GM13976 (cell line): ENCODE data around the gene TM2D3.

ENCODE experiments used
- DNase-seq: peaks from one replicate; pipeline ENCODE4 v3.0.0; 2012; ENCODE audit warnings: low spot score
- in situ Hi-C: fragments of 300-500 bp; cut with MboI; formaldehyde crosslinking; loops from one replicate; pipeline ENCODE4 v1.12.0; 2022; ENCODE audit warnings: low sequenced_read_pairs, mixed read lengths, inconsistent platforms; ENCODE audit not compliant: unreplicated experiment
- TF ChIP-seq, protein P1 (sequence below): IDR thresholded peaks from 2 replicates; pipeline ENCODE4 v1.5.1; 2012; ENCODE audit warnings: borderline replicate concordance, mild to moderate bottlenecking; ENCODE audit not compliant: insufficient read depth; ENCODE audit errors: extremely low read depth, missing control alignments, control extremely low read depth

The TM2D3 gene

DNA sequence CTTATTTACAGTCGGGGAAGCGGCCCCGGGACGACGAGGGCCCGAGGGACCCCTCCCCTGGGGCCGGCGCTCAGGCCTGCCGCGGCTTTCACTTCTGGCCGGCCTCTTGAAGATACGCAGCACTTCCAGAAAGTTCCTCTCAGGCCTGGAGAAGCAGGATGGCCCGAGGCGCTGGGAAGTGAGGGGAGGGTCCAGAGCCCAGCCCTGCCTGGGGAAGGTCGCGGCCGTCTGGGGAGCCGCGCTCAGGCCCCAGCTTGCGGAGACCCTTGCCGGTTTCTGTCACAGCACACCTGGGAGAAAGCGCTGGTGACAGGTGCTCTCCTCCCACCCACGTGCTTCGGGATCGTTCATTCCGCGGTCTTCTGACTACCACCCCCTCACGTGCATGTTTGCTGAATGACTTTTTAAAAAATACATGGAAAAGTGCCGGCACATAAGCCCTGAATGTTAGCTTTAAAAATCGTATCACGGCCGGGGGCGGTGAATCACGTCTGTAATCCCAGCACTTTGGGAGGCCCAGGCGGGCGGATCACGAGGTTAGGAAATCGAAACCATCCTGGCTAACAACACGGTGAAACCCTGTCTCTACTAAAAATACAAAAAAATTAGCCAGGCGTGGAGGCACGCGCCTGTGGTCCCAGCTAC lies 727 bp upstream of the TM2D3 start:
- in situ Hi-C loops = no loop called here
- TF ChIP-seq, protein P1, sequence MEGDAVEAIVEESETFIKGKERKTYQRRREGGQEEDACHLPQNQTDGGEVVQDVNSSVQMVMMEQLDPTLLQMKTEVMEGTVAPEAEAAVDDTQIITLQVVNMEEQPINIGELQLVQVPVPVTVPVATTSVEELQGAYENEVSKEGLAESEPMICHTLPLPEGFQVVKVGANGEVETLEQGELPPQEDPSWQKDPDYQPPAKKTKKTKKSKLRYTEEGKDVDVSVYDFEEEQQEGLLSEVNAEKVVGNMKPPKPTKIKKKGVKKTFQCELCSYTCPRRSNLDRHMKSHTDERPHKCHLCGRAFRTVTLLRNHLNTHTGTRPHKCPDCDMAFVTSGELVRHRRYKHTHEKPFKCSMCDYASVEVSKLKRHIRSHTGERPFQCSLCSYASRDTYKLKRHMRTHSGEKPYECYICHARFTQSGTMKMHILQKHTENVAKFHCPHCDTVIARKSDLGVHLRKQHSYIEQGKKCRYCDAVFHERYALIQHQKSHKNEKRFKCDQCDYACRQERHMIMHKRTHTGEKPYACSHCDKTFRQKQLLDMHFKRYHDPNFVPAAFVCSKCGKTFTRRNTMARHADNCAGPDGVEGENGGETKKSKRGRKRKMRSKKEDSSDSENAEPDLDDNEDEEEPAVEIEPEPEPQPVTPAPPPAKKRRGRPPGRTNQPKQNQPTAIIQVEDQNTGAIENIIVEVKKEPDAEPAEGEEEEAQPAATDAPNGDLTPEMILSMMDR = no peak
- no peak for DNase-seq

DNA sequence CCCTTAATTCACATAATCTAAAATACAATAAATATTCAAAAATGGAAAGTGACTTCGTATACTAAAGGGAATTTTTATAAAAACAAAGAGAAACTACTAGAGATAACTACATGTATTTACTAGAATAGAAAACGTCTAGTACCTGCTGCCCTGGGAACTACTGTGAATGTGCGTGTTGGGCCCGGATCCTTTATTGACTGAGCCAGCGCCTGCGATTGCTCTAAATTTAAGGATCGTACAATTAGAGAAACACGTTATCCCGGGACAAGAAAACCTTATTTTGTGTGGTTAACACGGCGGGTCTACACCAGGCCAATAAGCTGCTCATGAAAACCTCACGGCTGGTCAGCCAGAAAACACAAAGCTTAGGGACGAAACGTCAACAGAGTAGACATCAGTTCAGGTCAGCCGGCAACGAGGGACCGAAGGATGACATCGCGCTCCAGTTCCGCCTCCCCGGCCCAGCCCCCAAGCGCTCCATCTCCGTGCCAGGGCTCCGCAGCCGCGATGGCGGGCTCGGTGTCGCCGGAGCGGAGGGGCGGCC lies 555 bp downstream of the TM2D3 start:
- TF ChIP-seq, protein P1 = no peak
- DNase-seq = no peak
- in situ Hi-C loops = no loop called here

DNA sequence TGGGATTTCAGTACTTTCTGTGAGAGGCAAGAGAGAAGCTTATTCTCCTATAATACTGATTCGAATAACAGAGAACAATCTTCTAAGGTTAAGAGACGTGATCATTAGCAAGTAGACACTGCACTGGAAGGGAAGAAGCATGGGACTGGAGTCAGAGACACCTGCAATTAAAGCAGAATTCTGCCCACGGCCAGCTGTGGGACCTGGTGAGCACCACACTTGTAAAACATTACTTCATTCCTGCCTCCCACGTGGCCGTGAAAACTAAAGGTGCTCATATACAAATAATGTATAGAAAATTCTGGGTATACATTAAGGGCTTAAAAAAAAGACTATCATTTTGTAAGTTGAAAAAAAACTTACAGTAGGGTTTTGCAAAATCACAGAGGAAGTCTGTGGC lies 2.0 kb downstream of the TM2D3 start:
- TF ChIP-seq, protein P1 = no peak
- in situ Hi-C loops = no loop called here
- DNase-seq = no peak

DNA sequence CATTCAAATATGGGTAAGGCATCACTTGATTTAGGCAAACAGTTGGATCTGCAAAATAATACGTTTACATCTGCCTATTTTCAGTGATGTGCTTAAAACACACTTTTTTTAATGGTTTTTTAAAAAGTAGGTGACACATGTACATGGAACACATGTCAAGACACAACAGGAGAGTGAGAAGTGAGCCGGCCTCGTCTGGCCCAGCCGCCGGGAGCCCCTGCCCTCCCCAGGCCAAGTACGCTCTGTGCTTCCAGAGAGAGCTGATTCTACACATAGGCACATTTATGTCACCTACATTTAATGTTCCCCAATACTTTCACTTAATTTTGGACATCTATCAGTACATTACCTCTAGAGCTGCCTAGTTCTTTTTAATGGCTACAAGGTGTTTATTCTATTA lies 3.8 kb downstream of the TM2D3 start:
- DNase-seq = no peak
- in situ Hi-C loops = no loop called here
- TF ChIP-seq, protein P1 = no peak

DNA sequence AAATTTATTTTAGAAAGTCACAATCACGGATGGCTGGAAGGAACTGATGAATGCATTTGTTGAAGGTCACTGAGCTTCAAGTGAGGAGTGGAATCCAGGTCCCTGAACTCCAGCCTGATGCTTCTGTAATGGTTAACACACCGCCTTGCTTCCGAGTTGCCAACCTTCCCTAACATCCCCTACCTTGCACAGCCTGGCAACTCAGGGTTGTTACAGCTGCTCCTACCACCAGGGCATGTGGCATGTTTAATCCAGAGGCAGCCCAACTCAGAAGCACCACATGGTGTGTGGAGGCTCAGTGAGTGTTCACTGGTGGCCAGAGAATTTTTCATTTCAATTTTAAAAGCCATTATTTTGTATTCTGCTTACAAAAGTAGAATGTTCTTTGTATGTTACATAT lies 4.9 kb downstream of the TM2D3 start:
- no peak for DNase-seq
- TF ChIP-seq, protein P1 = no peak
- in situ Hi-C loops = no loop called here

DNA sequence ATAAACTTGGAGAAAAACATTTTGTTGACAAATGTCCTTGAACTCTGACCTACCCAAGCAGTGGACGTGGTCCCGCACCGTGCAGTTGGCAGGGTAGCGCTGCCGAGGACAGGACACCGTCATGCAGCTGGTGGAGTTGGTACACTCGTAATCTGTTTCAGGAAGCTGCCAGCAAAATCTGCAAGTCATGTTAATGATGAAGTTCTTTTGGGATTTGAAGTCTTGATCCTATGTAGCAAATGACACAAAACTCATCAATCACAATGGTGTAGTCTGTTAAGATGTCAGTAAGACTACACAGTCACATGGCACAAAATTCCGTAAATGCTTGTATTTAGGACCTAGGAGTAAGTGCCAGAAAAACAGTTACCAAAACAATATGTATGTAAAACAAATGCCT lies 5.5 kb downstream of the TM2D3 start:
- TF ChIP-seq, protein P1 = no peak
- no peak for DNase-seq

More for the DNA sequence above, 5.5 kb downstream of the TM2D3 start:
- in situ Hi-C loops = no loop called here
